Measurements from ENCODE around the gene B3GALNT2. TPM values are rescaled to one million over a fixed set of nuclear protein-coding genes. Genes with fewer than 3 reads are reported as not detected.
"Not testable (repeated sequence)": the region's sequence is repeated elsewhere in the genome, so short reads cannot be mapped to it uniquely, and the experiment has no call there.

The B3GALNT2 gene
- total and polyA plus RNA-seq, 2 donors from 2014 or later, result 2.0 to 14.4 TPM

GRCh38 chr1:235465066-235465465, 39.2 kb downstream of the B3GALNT2 start:
- intact Hi-C loops (cut with DNase I), result no loop called here
- Histone ChIP-seq H3K27me3 (ENCODE audit: control insufficient read depth, insufficient read depth, low read length) (no peaks in the 10 kb centered on the region), H3K9me3 (ENCODE audit: control insufficient read depth in 2 of 3, insufficient read depth in 1 of 3, low read length in 3 of 3) (no peaks in the 10 kb centered on the region), H3K27ac (ENCODE audit: low read depth in 2 of 2, low read length in 2 of 2) (no peak overlapping the region), H3K36me3 (ENCODE audit: control insufficient read depth in 2 of 3, insufficient read depth in 3 of 3, low read length in 3 of 3) (peaks cover 0 to 6% (median 0%) of the 10 kb centered on the region in 3 donors), H3K4me3 (ENCODE audit: low read length in 3 of 3) (no peak overlapping the region), H3K4me1 (ENCODE audit: control insufficient read depth in 2 of 3, insufficient read depth in 2 of 3, low read depth in 1 of 3, low read length in 3 of 3) (no peaks in the 10 kb centered on the region), H3K9ac (ENCODE audit: low read length in 3 of 3) (no peak overlapping the region)
- TF ChIP-seq, protein P1, sequence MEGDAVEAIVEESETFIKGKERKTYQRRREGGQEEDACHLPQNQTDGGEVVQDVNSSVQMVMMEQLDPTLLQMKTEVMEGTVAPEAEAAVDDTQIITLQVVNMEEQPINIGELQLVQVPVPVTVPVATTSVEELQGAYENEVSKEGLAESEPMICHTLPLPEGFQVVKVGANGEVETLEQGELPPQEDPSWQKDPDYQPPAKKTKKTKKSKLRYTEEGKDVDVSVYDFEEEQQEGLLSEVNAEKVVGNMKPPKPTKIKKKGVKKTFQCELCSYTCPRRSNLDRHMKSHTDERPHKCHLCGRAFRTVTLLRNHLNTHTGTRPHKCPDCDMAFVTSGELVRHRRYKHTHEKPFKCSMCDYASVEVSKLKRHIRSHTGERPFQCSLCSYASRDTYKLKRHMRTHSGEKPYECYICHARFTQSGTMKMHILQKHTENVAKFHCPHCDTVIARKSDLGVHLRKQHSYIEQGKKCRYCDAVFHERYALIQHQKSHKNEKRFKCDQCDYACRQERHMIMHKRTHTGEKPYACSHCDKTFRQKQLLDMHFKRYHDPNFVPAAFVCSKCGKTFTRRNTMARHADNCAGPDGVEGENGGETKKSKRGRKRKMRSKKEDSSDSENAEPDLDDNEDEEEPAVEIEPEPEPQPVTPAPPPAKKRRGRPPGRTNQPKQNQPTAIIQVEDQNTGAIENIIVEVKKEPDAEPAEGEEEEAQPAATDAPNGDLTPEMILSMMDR (IDR thresholded peaks at IDR 0.05; ENCODE audit: borderline replicate concordance, extremely low read depth, insufficient read depth), result no peak
- DNase-seq (no peak), FAIRE-seq (no peak)

DNA sequence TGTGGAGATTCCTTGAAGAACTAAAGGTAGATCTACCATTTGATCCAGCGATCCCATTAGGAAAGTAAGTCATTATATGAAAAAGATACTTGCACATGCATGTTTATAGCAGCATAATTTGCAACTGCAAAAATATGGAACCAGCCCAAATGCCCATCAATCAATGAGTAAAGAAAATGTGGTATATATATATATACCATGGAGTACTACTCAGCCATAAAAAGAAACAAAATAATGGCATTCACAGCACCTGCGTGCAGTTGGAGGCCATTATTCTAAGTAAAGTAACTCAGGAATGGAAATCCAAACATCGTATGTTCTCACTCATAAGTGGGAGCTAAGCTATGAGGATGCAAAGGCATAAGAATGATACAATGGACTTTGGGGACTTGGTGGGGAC, 41.4 kb downstream of the B3GALNT2 start:
- H3K4me1 ChIP-seq (ENCODE audit: control insufficient read depth in 2 of 3, insufficient read depth in 2 of 3, low read depth in 1 of 3, low read length in 3 of 3); intact Hi-C loops (cut with DNase I); FAIRE-seq; H3K4me3 ChIP-seq (ENCODE audit: low read length in 3 of 3); H3K36me3 ChIP-seq (ENCODE audit: control insufficient read depth in 2 of 3, insufficient read depth in 3 of 3, low read length in 3 of 3); H3K9ac ChIP-seq (ENCODE audit: low read length in 3 of 3); DNase-seq; H3K27ac ChIP-seq (ENCODE audit: low read depth in 2 of 2, low read length in 2 of 2); H3K27me3 ChIP-seq (ENCODE audit: control insufficient read depth, insufficient read depth, low read length); H3K9me3 ChIP-seq (ENCODE audit: control insufficient read depth in 2 of 3, insufficient read depth in 1 of 3, low read length in 3 of 3): not testable (repeated sequence)

GRCh38 chr1:235461954-235462353, 42.3 kb downstream of the B3GALNT2 start:
- TF ChIP-seq, protein P1 (IDR thresholded peaks at IDR 0.05; ENCODE audit: borderline replicate concordance, extremely low read depth, insufficient read depth), result no peak
- no peak for DNase-seq
- H3K4me1 ChIP-seq (ENCODE audit: control insufficient read depth in 2 of 3, insufficient read depth in 2 of 3, low read depth in 1 of 3, low read length in 3 of 3), result no peaks in the 10 kb centered on the region
- H3K27me3 ChIP-seq (ENCODE audit: control insufficient read depth, insufficient read depth, low read length), result no peaks in the 10 kb centered on the region
- peaks cover 0 to 6% (median 2%) of the 10 kb centered on the region in 3 donors for H3K36me3 ChIP-seq (ENCODE audit: control insufficient read depth in 2 of 3, insufficient read depth in 3 of 3, low read length in 3 of 3)
- H3K4me3 ChIP-seq (ENCODE audit: low read length in 3 of 3), result no peak overlapping the region
- intact Hi-C loops (cut with DNase I), result no loop called here
- no peak for FAIRE-seq
- H3K9ac ChIP-seq (ENCODE audit: low read length in 3 of 3), result no peak overlapping the region
- no peak overlapping the region for H3K27ac ChIP-seq (ENCODE audit: low read depth in 2 of 2, low read length in 2 of 2)
- H3K9me3 ChIP-seq (ENCODE audit: control insufficient read depth in 2 of 3, insufficient read depth in 1 of 3, low read length in 3 of 3), result no peaks in the 10 kb centered on the region

DNA sequence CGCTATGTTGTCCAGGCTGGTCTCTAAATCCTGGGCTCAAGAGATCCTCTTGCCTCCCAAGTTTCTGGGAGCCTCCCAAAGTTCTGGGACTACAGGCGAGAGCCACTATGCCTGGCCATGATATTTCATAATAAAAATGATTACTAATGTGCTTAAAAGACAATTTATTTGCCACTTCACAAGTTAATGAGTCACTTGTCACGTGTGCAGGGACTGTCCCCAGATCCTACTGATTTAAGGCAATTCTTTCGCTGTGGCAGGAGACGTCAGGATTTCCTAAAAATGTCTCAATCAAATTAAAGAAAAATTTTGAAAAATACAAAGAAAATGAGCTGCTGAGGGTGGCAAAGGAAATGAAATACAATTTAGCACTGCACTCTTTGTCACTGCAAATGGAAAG, 43.5 kb downstream of the B3GALNT2 start:
- Histone ChIP-seq H3K4me3 (ENCODE audit: low read length in 3 of 3) (no peak overlapping the region), H3K9me3 (ENCODE audit: control insufficient read depth in 2 of 3, insufficient read depth in 1 of 3, low read length in 3 of 3) (no peaks in the 10 kb centered on the region), H3K9ac (ENCODE audit: low read length in 3 of 3) (no peak overlapping the region), H3K36me3 (ENCODE audit: control insufficient read depth in 2 of 3, insufficient read depth in 3 of 3, low read length in 3 of 3) (peaks cover 0 to 6% (median 2%) of the 10 kb centered on the region in 3 donors), H3K27ac (ENCODE audit: low read depth in 2 of 2, low read length in 2 of 2) (no peak overlapping the region), H3K27me3 (ENCODE audit: control insufficient read depth, insufficient read depth, low read length) (no peaks in the 10 kb centered on the region), H3K4me1 (ENCODE audit: control insufficient read depth in 2 of 3, insufficient read depth in 2 of 3, low read depth in 1 of 3, low read length in 3 of 3) (no peaks in the 10 kb centered on the region)
- TF ChIP-seq, protein P1 (IDR thresholded peaks at IDR 0.05; ENCODE audit: borderline replicate concordance, extremely low read depth, insufficient read depth), result no peak
- FAIRE-seq (no peak), DNase-seq (no peak)
- intact Hi-C loops (cut with DNase I), result no loop called here

- H3K27me3 ChIP-seq (ENCODE audit: control insufficient read depth, insufficient read depth, low read length); intact Hi-C loops (cut with DNase I); H3K4me1 ChIP-seq (ENCODE audit: control insufficient read depth in 2 of 3, insufficient read depth in 2 of 3, low read depth in 1 of 3, low read length in 3 of 3); H3K27ac ChIP-seq (ENCODE audit: low read depth in 2 of 2, low read length in 2 of 2); H3K4me3 ChIP-seq (ENCODE audit: low read length in 3 of 3); DNase-seq; H3K36me3 ChIP-seq (ENCODE audit: control insufficient read depth in 2 of 3, insufficient read depth in 3 of 3, low read length in 3 of 3); H3K9me3 ChIP-seq (ENCODE audit: control insufficient read depth in 2 of 3, insufficient read depth in 1 of 3, low read length in 3 of 3); H3K9ac ChIP-seq (ENCODE audit: low read length in 3 of 3); FAIRE-seq: not testable (repeated sequence)
Observed at GRCh38 chr1:235457856-235458255, 46.4 kb downstream of the B3GALNT2 start.

All from kidney (tissue), 14 donors.